ENCODE measurements around the gene SORCS3.

- TF ChIP-seq EZH2 (IDR thresholded peaks at IDR 0.05; ENCODE audit: borderline replicate concordance, insufficient read depth, low read depth, low read length, poor library complexity, severe bottlenecking) (no peak), CTCF (IDR thresholded peaks at IDR 0.05) (no peak)
Observed at GRCh38 chr10:105291571-105291970, 650.5 kb downstream of the SORCS3 start.

Data from B cell (primary cell).